ENCODE results near the gene AMBRA1.
A peak's percentile ranks its signal among the peaks of the same experiment; 100 is the strongest.

The AMBRA1 gene

DNA sequence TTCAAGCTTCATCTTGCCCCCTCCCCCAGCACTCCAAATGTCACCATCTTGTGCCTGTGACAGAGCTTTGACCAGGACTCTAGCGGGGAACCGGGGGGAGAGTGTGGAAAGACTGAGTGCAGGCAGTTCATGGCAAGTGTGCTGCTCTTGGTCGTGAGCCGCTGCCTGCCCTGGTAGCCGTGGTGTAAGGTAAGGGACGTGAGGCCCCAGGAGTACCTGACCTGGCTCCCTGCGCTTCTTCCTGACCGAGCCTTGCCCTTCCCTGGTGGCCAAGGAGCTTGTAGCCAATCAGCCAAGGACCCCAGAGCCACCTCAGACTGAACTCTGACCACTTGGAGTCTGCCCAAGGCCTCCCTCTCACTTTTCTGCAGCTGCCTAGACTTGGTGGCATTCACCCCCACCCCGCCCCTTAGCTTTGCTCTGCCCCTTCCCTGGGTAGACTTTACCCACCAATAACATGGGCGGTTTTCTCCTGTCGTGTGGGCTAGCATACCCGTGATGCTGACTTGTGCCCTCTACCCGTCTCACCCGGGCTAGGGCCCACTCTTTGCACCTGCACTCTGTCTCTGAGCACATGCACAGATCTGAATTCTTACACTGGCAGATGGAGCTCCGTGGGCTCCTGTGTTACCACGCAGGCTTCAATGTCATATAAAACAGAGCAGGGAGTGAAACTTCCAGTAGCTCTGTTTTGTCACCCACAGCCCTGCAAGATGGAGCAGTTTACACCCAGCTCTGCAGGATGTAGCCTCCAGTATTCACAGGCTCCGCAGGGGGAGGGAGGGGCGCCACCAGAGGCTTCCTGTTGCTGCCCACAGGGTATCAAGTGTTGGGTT lies 245.0 kb downstream of the AMBRA1 start:
- Histone ChIP-seq H3K4me2 (ENCODE audit: insufficient read depth, low read length) (peak overlapping the region; percentile 91), H3K4me3 (ENCODE audit: low read depth in 1 of 2, low read length in 2 of 2) (peak overlapping the region; percentile 54 to 89; a peak in 3 of 4 replicates), H2AFZ (ENCODE audit: low read depth, low read length) (peak overlapping the region; percentile 69), H3K79me2 (ENCODE audit: insufficient read depth, low read length) (peaks cover 67% of the 10 kb centered on the region), H3K36me3 (ENCODE audit: insufficient read depth, low read length) (peaks cover 34% of the 10 kb centered on the region), H3K9ac (ENCODE audit: low read depth, low read length) (peak overlapping the region; percentile 86), H4K20me1 (ENCODE audit: insufficient read depth, low read length) (peaks cover 44% of the 10 kb centered on the region), H3K27me3 (ENCODE audit: insufficient read depth, low read length, poor library complexity) (no peaks in the 10 kb centered on the region), H3K27ac (ENCODE audit: low read length) (peak overlapping the region; percentile 82), H3K9me3 (ENCODE audit: insufficient read depth, low read length, severe bottlenecking) (no peaks in the 10 kb centered on the region), H3K4me1 (ENCODE audit: insufficient read depth, low read length) (peaks cover 68% of the 10 kb centered on the region)
- no peak for TF ChIP-seq EZH2 (IDR thresholded peaks at IDR 0.05; ENCODE audit: borderline replicate concordance, low read depth, low read length, severe bottlenecking)
- TF ChIP-seq, protein P1, sequence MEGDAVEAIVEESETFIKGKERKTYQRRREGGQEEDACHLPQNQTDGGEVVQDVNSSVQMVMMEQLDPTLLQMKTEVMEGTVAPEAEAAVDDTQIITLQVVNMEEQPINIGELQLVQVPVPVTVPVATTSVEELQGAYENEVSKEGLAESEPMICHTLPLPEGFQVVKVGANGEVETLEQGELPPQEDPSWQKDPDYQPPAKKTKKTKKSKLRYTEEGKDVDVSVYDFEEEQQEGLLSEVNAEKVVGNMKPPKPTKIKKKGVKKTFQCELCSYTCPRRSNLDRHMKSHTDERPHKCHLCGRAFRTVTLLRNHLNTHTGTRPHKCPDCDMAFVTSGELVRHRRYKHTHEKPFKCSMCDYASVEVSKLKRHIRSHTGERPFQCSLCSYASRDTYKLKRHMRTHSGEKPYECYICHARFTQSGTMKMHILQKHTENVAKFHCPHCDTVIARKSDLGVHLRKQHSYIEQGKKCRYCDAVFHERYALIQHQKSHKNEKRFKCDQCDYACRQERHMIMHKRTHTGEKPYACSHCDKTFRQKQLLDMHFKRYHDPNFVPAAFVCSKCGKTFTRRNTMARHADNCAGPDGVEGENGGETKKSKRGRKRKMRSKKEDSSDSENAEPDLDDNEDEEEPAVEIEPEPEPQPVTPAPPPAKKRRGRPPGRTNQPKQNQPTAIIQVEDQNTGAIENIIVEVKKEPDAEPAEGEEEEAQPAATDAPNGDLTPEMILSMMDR (IDR thresholded peaks at IDR 0.05; ENCODE audit: borderline replicate concordance, extremely low read depth, low read length, poor library complexity, severe bottlenecking), result peak; percentile 18
- ATAC-seq (ENCODE audit: insufficient read depth, low read depth), result peak; percentile 77
- DNase-seq, result peak; percentile 82

DNA sequence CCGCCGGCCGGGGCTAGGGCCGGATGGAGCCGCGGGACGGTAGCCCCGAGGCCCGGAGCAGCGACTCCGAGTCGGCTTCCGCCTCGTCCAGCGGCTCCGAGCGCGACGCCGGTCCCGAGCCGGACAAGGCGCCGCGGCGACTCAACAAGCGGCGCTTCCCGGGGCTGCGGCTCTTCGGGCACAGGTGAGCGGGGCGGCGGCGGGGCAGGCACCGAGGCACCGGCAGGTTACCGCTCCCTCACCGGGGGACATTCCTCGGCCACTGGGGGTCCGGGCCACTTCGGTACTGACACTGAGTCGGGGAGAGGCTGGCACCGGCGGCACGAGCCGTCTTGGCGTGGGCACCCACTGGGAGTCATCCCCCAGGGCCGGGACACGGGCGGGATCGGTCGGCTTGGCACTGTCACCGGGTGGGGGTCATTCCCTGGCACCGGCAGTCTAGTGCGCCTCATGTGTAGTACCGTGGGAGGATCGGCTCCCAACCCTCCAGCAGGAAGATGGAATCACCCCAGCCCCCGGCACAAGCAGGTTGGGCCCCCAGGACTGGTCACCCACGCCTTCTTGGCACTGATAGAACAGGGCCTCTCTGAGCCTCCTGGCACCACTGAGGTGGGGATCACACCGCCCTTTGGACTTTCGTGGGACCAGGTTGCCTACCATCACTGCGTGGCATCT lies 246.0 kb downstream of the AMBRA1 start:
- TF ChIP-seq, protein P1 (IDR thresholded peaks at IDR 0.05; ENCODE audit: borderline replicate concordance, extremely low read depth, low read length, poor library complexity, severe bottlenecking), result no peak
- TF ChIP-seq EZH2 (IDR thresholded peaks at IDR 0.05; ENCODE audit: borderline replicate concordance, low read depth, low read length, severe bottlenecking), result no peak
- Histone ChIP-seq H3K4me2 (ENCODE audit: insufficient read depth, low read length) (peak overlapping the region; percentile 91), H2AFZ (ENCODE audit: low read depth, low read length) (peak overlapping the region; percentile 52), H3K36me3 (ENCODE audit: insufficient read depth, low read length) (peaks cover 25% of the 10 kb centered on the region), H3K79me2 (ENCODE audit: insufficient read depth, low read length) (peaks cover 57% of the 10 kb centered on the region), H3K9ac (ENCODE audit: low read depth, low read length) (peak overlapping the region; percentile 86), H3K27me3 (ENCODE audit: insufficient read depth, low read length, poor library complexity) (no peaks in the 10 kb centered on the region), H3K27ac (ENCODE audit: low read length) (peak overlapping the region; percentile 82), H3K4me3 (ENCODE audit: low read depth in 1 of 2, low read length in 2 of 2) (peak overlapping the region; percentile 54 to 89; a peak in 3 of 4 replicates), H3K4me1 (ENCODE audit: insufficient read depth, low read length) (peaks cover 60% of the 10 kb centered on the region), H3K9me3 (ENCODE audit: insufficient read depth, low read length, severe bottlenecking) (no peaks in the 10 kb centered on the region), H4K20me1 (ENCODE audit: insufficient read depth, low read length) (peaks cover 35% of the 10 kb centered on the region)
- DNase-seq, result no peak
- peak; percentile 3; the same call in 1 of the 3 replicates for ATAC-seq (ENCODE audit: insufficient read depth, low read depth)

DNA sequence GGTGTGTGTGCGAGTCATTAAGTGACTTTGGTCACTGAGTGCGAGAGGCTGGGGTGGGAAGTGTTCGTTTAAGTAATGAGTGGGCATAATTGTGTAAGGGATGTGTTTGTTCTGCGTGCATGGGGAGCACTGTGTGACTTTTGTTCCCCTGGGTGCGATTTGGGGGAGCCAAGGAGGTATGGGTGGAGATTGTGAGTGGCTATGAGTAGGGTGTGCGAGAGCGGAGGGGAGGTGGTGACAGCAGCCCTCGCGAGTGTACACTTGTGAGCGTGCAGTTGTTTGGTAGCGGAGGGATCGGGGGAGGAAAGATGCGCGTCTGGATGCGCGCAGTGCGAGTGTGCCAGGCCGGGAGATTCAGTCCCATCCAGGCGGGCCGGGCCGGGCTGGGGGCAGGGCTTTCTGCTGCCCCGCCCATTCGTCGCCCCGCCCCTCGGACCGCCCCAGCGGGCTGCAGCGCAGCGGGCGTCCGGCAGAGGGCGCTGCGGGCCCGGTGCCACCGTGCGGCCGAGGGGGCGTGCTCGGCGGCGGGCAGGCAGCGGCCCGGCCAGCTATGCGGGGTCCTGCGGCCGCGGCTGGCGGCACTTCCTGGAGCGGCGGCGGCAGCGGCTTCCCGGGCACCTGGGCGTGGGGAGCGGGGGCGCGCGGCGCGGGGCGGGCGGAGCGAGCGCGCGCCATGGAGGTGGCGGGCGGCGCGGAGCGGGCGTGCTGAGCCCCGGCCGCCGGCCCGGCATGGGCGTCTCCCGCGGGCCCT lies 246.8 kb downstream of the AMBRA1 start, which contains the start of gene DGKZ:
Gene DGKZ (plus strand): TSS at position 578 of the 751 bp plus-strand sequence. CDS start 197 bp downstream, outside the sequence.
- Histone ChIP-seq H3K4me3 (ENCODE audit: low read depth in 1 of 2, low read length in 2 of 2) (peak within 1 kb of the TSS; percentile 54 to 89; a peak in 3 of 4 replicates), H3K9ac (ENCODE audit: low read depth, low read length) (peak within 1 kb of the TSS; percentile 86), H3K27ac (ENCODE audit: low read length) (peak within 1 kb of the TSS; percentile 82), H3K9me3 (ENCODE audit: insufficient read depth, low read length, severe bottlenecking) (no peaks in the 10 kb centered on the region), H3K4me1 (ENCODE audit: insufficient read depth, low read length) (peaks cover 60% of the 10 kb centered on the region), H3K36me3 (ENCODE audit: insufficient read depth, low read length) (peaks cover 18% of the 10 kb centered on the region), H3K27me3 (ENCODE audit: insufficient read depth, low read length, poor library complexity) (no peaks in the 10 kb centered on the region), H4K20me1 (ENCODE audit: insufficient read depth, low read length) (peaks cover 28% of the 10 kb centered on the region), H2AFZ (ENCODE audit: low read depth, low read length) (peak within 1 kb of the TSS; percentile 60), H3K4me2 (ENCODE audit: insufficient read depth, low read length) (peak within 1 kb of the TSS; percentile 91), H3K79me2 (ENCODE audit: insufficient read depth, low read length) (peaks cover 50% of the 10 kb centered on the region)
- peak; percentile 56 for ATAC-seq (ENCODE audit: insufficient read depth, low read depth)
- TF ChIP-seq, protein P1 (IDR thresholded peaks at IDR 0.05; ENCODE audit: borderline replicate concordance, extremely low read depth, low read length, poor library complexity, severe bottlenecking), result peak; percentile 88
- no peak for TF ChIP-seq EZH2 (IDR thresholded peaks at IDR 0.05; ENCODE audit: borderline replicate concordance, low read depth, low read length, severe bottlenecking)
- peak; percentile 89 for DNase-seq
